ENCODE measurements around the gene OLIG1.

- TF ChIP-seq POLR2A (IDR thresholded peaks at IDR 0.05) = no peak
- no peak for TF ChIP-seq CTCF (IDR thresholded peaks at IDR 0.05)
Measured at GRCh38 chr21:33067043-33067442, 2.9 kb upstream of the OLIG1 start.
